ENCODE data around the gene HSDL2.

Gene HSDL2

GRCh38 chr9:112380102-112380824 lies at the start of gene HSDL2:
HSDL2 (plus strand) TSS chr9:112380108; CDS start chr9:112380164, 56 bp downstream.
- H3K79me2 ChIP-seq = no peaks in the 10 kb centered on the region
- peak within 1 kb of the TSS; percentile 95 for H3K4me2 ChIP-seq (ENCODE audit: low read length)
- peak within 1 kb of the TSS; percentile 91 for H2AFZ ChIP-seq
- H3K27me3 ChIP-seq (ENCODE audit: control insufficient read depth, insufficient read depth, low read length) = no peaks in the 10 kb centered on the region
- H3K9me3 ChIP-seq (ENCODE audit: control insufficient read depth, low read length) = no peaks in the 10 kb centered on the region
- peak within 1 kb of the TSS; percentile 61 for H3K9ac ChIP-seq
- H3K27ac ChIP-seq = peak within 1 kb of the TSS; percentile 88
- H3K4me3 ChIP-seq (ENCODE audit: low read depth, low read length) = peak within 1 kb of the TSS; percentile 91
- no peak for TF ChIP-seq CTCF (IDR thresholded peaks at IDR 0.05)
- H3K36me3 ChIP-seq (ENCODE audit: control insufficient read depth, insufficient read depth, low read length) = no peaks in the 10 kb centered on the region
- H3K4me1 ChIP-seq = no peaks in the 10 kb centered on the region

GRCh38 chr9:112331674-112331952 lies 48.3 kb upstream of the HSDL2 start:
- H3K36me3 ChIP-seq (ENCODE audit: control insufficient read depth, insufficient read depth, low read length) = no peaks in the 10 kb centered on the region
- H2AFZ ChIP-seq = no peak overlapping the region
- H3K27me3 ChIP-seq (ENCODE audit: control insufficient read depth, insufficient read depth, low read length) = no peaks in the 10 kb centered on the region
- H3K4me1 ChIP-seq = no peaks in the 10 kb centered on the region
- no peak for TF ChIP-seq CTCF (IDR thresholded peaks at IDR 0.05)
- H3K9ac ChIP-seq = no peak overlapping the region
- H3K27ac ChIP-seq = no peak overlapping the region
- H3K4me2 ChIP-seq (ENCODE audit: low read length) = no peak overlapping the region
- H3K9me3 ChIP-seq (ENCODE audit: control insufficient read depth, low read length) = no peaks in the 10 kb centered on the region
- H3K4me3 ChIP-seq (ENCODE audit: low read depth, low read length) = no peak overlapping the region
- peaks cover 3% of the 10 kb centered on the region for H3K79me2 ChIP-seq

GRCh38 chr9:112332214-112332613 lies 47.7 kb upstream of the HSDL2 start:
- H3K4me1 ChIP-seq = no peaks in the 10 kb centered on the region

GRCh38 chr9:112332674-112332976 lies 47.3 kb upstream of the HSDL2 start:
- Histone ChIP-seq H3K9me3 (ENCODE audit: control insufficient read depth, low read length) (no peaks in the 10 kb centered on the region), H3K4me3 (ENCODE audit: low read depth, low read length) (peak overlapping the region; percentile 58), H3K27me3 (ENCODE audit: control insufficient read depth, insufficient read depth, low read length) (no peaks in the 10 kb centered on the region), H3K4me2 (ENCODE audit: low read length) (peak overlapping the region; percentile 83), H3K9ac (no peak overlapping the region), H2AFZ (peak overlapping the region; percentile 92), H3K27ac (peak overlapping the region; percentile 90), H3K79me2 (no peaks in the 10 kb centered on the region), H3K36me3 (ENCODE audit: control insufficient read depth, insufficient read depth, low read length) (no peaks in the 10 kb centered on the region), H3K4me1 (no peaks in the 10 kb centered on the region)
- no peak for TF ChIP-seq CTCF (IDR thresholded peaks at IDR 0.05)

More at GRCh38 chr9:112332214-112332613, 47.7 kb upstream of the HSDL2 start:
- H3K4me2 ChIP-seq (ENCODE audit: low read length) = peak overlapping the region; percentile 83
- H3K79me2 ChIP-seq = no peaks in the 10 kb centered on the region
- no peak overlapping the region for H3K27ac ChIP-seq
- H3K9me3 ChIP-seq (ENCODE audit: control insufficient read depth, low read length) = no peaks in the 10 kb centered on the region
- H3K9ac ChIP-seq = no peak overlapping the region
- H3K36me3 ChIP-seq (ENCODE audit: control insufficient read depth, insufficient read depth, low read length) = no peaks in the 10 kb centered on the region
- H3K4me3 ChIP-seq (ENCODE audit: low read depth, low read length) = peak overlapping the region; percentile 58
- H3K27me3 ChIP-seq (ENCODE audit: control insufficient read depth, insufficient read depth, low read length) = no peaks in the 10 kb centered on the region
- no peak for TF ChIP-seq CTCF (IDR thresholded peaks at IDR 0.05)
- H2AFZ ChIP-seq = peak overlapping the region; percentile 92

GRCh38 chr9:112332977-112333638 lies 46.8 kb upstream of the HSDL2 start, which contains the start of gene PTBP3:
PTBP3 (minus strand) TSS chr9:112333619; CDS start chr9:112297865, 35,754 bp downstream.
- Histone ChIP-seq H3K27ac (peak within 1 kb of the TSS; percentile 90), H3K4me1 (no peaks in the 10 kb centered on the region), H3K36me3 (ENCODE audit: control insufficient read depth, insufficient read depth, low read length) (no peaks in the 10 kb centered on the region), H3K9ac (peak within 1 kb of the TSS; percentile 91), H3K4me3 (ENCODE audit: low read depth, low read length) (peak within 1 kb of the TSS; percentile 58), H2AFZ (peak within 1 kb of the TSS; percentile 92), H3K9me3 (ENCODE audit: control insufficient read depth, low read length) (no peaks in the 10 kb centered on the region), H3K4me2 (ENCODE audit: low read length) (peak within 1 kb of the TSS; percentile 83), H3K27me3 (ENCODE audit: control insufficient read depth, insufficient read depth, low read length) (no peaks in the 10 kb centered on the region), H3K79me2 (no peaks in the 10 kb centered on the region)
- no peak for TF ChIP-seq CTCF (IDR thresholded peaks at IDR 0.05)
